AG04449 (cell line): ENCODE results near the gene ST6GALNAC2.

Experiments used
- CTCF ChIA-PET: fragments of 350-600 bp; formaldehyde crosslinking; extraction: SDS; loops from one replicate; lab custom pipeline; 2021; ENCODE audit warnings: antibody characterized with exemption; lab: Yijun Ruan, JAX
- POLR2A ChIA-PET: fragments of 400-600, 350-600 bp; formaldehyde crosslinking; extraction: SDS; loops from one replicate; lab custom pipeline; 2020; ENCODE audit warnings: antibody characterized with exemption, inconsistent platforms; lab: Yijun Ruan, JAX
- DNase-seq: peaks from one replicate; pipeline ENCODE4 v3.0.0-alpha.2; 2010; ENCODE audit warnings: low read depth, low spot score
- H3K4me3 ChIP-seq: 2 replicates; pipeline ENCODE4 v1.5.1; 2011; ENCODE audit warnings: low read depth, mild to moderate bottlenecking, control low read depth, low read length
- TF ChIP-seq, protein P1 (sequence below): IDR thresholded peaks from one replicate; pipeline ENCODE4 v1.5.1; 2011; ENCODE audit warnings: mild to moderate bottlenecking, moderate library complexity, low read length, control low read depth, inconsistent platforms; ENCODE audit not compliant: insufficient read depth; ENCODE audit errors: missing control alignments

The ST6GALNAC2 gene

GRCh38 chr17:76585649-76586593, at the start of gene ST6GALNAC2:
Gene ST6GALNAC2, minus strand, starts transcription at chr17:76585860. Its CDS starts 52 bp downstream, at chr17:76585808.
- POLR2A ChIA-PET, result interaction anchor here (1.0 kb wide), 1 partner anchor 29 kb away, joined by 3 read pairs; no protein-coding TSS in a partner anchor
- CTCF ChIA-PET, result interaction anchor here (0.9 to 2.0 kb wide), 6 partner anchors 8 to 63 kb away, joined by 3 to 11 read pairs (median 4); no protein-coding TSS in a partner anchor
- TF ChIP-seq, protein P1, sequence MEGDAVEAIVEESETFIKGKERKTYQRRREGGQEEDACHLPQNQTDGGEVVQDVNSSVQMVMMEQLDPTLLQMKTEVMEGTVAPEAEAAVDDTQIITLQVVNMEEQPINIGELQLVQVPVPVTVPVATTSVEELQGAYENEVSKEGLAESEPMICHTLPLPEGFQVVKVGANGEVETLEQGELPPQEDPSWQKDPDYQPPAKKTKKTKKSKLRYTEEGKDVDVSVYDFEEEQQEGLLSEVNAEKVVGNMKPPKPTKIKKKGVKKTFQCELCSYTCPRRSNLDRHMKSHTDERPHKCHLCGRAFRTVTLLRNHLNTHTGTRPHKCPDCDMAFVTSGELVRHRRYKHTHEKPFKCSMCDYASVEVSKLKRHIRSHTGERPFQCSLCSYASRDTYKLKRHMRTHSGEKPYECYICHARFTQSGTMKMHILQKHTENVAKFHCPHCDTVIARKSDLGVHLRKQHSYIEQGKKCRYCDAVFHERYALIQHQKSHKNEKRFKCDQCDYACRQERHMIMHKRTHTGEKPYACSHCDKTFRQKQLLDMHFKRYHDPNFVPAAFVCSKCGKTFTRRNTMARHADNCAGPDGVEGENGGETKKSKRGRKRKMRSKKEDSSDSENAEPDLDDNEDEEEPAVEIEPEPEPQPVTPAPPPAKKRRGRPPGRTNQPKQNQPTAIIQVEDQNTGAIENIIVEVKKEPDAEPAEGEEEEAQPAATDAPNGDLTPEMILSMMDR, result peak; percentile 17

GRCh38 chr17:76635039-76635438, 49.4 kb upstream of the ST6GALNAC2 start:
- TF ChIP-seq, protein P1, result no peak
- no peak for DNase-seq
- CTCF ChIA-PET, result interaction anchor here (1.9 to 8.4 kb wide), 3 partner anchors 9 to 112 kb away, joined by 7 to 81 read pairs (median 7); no protein-coding TSS in a partner anchor
- POLR2A ChIA-PET, result interaction anchor here (1.4 kb wide), 1 partner anchor 11 kb away, joined by 3 read pairs; no protein-coding TSS in a partner anchor
- no peak overlapping the region for H3K4me3 ChIP-seq

More at GRCh38 chr17:76585649-76586593, at the start of gene ST6GALNAC2:
- no peak for DNase-seq
- H3K4me3 ChIP-seq, result peak within 1 kb of the TSS; percentile 48

GRCh38 chr17:76633628-76634328, 48.1 kb upstream of the ST6GALNAC2 start:
- POLR2A ChIA-PET, result no interaction called here
- CTCF ChIA-PET, result interaction anchor here (1.5 to 8.4 kb wide), 4 partner anchors 7 to 111 kb away, joined by 3 to 81 read pairs (median 7); no protein-coding TSS in a partner anchor

GRCh38 chr17:76631821-76632565, 46.3 kb upstream of the ST6GALNAC2 start:
- no peak for DNase-seq
- ChIA-PET CTCF (interaction anchor here (0.8 to 8.4 kb wide), 4 partner anchors 8 to 109 kb away, joined by 3 to 81 read pairs (median 5); no protein-coding TSS in a partner anchor), POLR2A (no interaction called here)
- no peak overlapping the region for H3K4me3 ChIP-seq
- TF ChIP-seq, protein P1, result no peak

More at GRCh38 chr17:76633628-76634328, 48.1 kb upstream of the ST6GALNAC2 start:
- TF ChIP-seq, protein P1, result no peak
- no peak overlapping the region for H3K4me3 ChIP-seq
- DNase-seq, result no peak

DNA sequence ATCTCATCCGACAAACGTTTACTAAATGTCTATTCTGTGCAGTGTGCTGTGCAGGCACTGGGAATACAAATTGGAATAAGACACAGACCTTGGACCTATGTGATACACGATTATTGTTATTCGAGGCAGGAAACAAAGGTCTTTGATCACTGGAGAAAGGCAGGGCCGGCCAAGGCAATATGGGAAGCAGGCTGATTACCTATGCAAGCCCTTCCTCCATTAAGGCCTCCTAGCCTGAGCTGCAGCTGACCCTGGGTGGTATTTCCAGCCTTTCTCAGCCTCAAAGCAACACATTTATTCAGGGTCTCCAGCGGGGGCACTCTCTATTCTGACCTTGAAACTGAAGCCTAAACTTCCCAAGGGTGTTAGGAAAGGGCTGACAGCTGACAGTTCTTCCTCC, 44.5 kb upstream of the ST6GALNAC2 start:
- DNase-seq, result no peak
- POLR2A ChIA-PET, result no interaction called here
- H3K4me3 ChIP-seq, result no peak overlapping the region
- TF ChIP-seq, protein P1, result no peak
- CTCF ChIA-PET, result interaction anchor here (1.6 kb wide), 1 partner anchor 107 kb away, joined by 7 read pairs; no protein-coding TSS in a partner anchor
